CD1c-positive myeloid dendritic cell (primary cell): ENCODE results near the gene SLC9A5.
A peak's percentile ranks its signal among the peaks of the same experiment; 100 is the strongest.

Experiments used
- DNase-seq: peaks from one replicate; pipeline ENCODE4 v3.0.0-alpha.2; 2016; ENCODE audit errors: extremely low spot score

Gene SLC9A5

GRCh38 chr16:67310561-67310960 is 61.8 kb downstream of the SLC9A5 start:
- DNase-seq = no peak

- DNase-seq = peak; percentile 27
Observed at GRCh38 chr16:67311607-67312488, 63.1 kb downstream of the SLC9A5 start.

- no peak for DNase-seq
Observed at GRCh38 chr16:67312719-67313118, 63.9 kb downstream of the SLC9A5 start.

GRCh38 chr16:67317853-67318252 is 69.1 kb downstream of the SLC9A5 start:
- no peak for DNase-seq
